Transverse colon (tissue), 4 donors: ENCODE measurements around the gene FIG4.

Experiments
- CTCF ChIP-seq, 5 experiments: fragments of 200-600 bp in 3 of 5; fragments of 450-650 bp in 2 of 5; sonication (generic) in 3 of 5; IDR thresholded peaks; 1 replicate in 2 of 5; 2 replicates in 3 of 5; pipeline ENCODE4 v1.5.1; 2016 to 2017; ENCODE audit warnings: antibody characterized with exemption in 5 of 5, inconsistent platforms in 3 of 5, mild to moderate bottlenecking in 2 of 5, moderate library complexity in 1 of 5
- EP300 ChIP-seq: sonication (generic); formaldehyde crosslinking; IDR thresholded peaks from one replicate; pipeline ENCODE4 v1.6.1; 2017; ENCODE audit warnings: antibody characterized with exemption, low read depth
- POLR2A ChIP-seq: fragments of 450-650 bp; IDR thresholded peaks from one replicate; pipeline ENCODE4 v1.6.1; 2016; ENCODE audit warnings: antibody characterized with exemption, mild to moderate bottlenecking, moderate library complexity
- POLR2AphosphoS5 ChIP-seq, 3 donors: sonication (generic); formaldehyde crosslinking; IDR thresholded peaks; one replicate each; pipeline ENCODE4 v1.6.1; 2016; ENCODE audit warnings: antibody characterized with exemption in 3 of 3

DNA sequence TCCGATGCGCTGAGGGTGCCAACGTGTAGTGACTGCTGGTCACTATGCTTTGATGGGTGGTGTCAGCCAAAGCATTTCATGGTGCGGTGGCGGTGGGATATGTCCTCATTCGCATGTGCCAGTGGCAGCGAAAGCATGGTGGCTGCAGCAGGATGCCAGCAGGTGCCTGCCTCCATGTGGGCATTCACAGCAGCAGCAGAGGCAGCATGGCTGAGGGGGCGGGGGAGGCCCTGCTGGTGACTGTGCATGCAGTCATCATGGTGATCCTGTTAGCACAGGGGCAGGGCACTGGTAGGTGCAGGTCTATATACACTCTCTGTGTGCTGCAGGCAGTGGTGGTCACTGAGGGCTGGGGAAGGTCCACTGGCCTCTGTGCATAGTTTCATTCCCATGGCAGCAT, 22.0 kb downstream of the FIG4 start:
- TF ChIP-seq CTCF (IDR thresholded peaks at IDR 0.05): no peak
- no peak for TF ChIP-seq POLR2AphosphoS5 (IDR thresholded peaks at IDR 0.05)
- TF ChIP-seq POLR2A: no peak
- TF ChIP-seq EP300: no peak
